Keratinocyte (primary cell): ENCODE results near the gene GRIA1.

Source experiments
- EZH2 ChIP-seq: IDR thresholded peaks from one replicate; pipeline ENCODE4 v1.6.1; 2012; ENCODE audit warnings: inconsistent platforms, mild to moderate bottlenecking, low read length, moderate library complexity
- TF ChIP-seq, protein P1 (sequence below), 3 experiments: IDR thresholded peaks in 1 of 3; conservative IDR thresholded peaks in 1 of 3; optimal IDR thresholded peaks in 1 of 3; 2 replicates in 2 of 3; 3 replicates in 1 of 3; pipeline versions ENCODE3 to v1.5.1; 2011; ENCODE audit warnings: low read length in 3 of 3, mild to moderate bottlenecking in 3 of 3, moderate library complexity in 2 of 3, control low read depth in 1 of 3, inconsistent platforms in 1 of 3; ENCODE audit not compliant: insufficient read depth in 2 of 3; ENCODE audit errors: extremely low read depth in 1 of 3

DNA sequence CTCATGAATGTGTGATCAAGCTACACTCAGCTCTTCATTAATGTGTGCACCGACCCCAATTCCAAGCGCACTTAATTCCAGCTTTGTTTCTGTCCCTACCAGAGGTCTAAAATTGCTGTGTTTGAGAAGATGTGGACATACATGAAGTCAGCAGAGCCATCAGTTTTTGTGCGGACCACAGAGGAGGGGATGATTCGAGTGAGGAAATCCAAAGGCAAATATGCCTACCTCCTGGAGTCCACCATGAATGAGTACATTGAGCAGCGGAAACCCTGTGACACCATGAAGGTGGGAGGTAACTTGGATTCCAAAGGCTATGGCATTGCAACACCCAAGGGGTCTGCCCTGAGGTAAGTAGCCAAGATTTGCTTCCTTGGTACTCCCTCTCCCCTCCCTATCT is 279.6 kb downstream of the GRIA1 start:
- TF ChIP-seq, protein P1, sequence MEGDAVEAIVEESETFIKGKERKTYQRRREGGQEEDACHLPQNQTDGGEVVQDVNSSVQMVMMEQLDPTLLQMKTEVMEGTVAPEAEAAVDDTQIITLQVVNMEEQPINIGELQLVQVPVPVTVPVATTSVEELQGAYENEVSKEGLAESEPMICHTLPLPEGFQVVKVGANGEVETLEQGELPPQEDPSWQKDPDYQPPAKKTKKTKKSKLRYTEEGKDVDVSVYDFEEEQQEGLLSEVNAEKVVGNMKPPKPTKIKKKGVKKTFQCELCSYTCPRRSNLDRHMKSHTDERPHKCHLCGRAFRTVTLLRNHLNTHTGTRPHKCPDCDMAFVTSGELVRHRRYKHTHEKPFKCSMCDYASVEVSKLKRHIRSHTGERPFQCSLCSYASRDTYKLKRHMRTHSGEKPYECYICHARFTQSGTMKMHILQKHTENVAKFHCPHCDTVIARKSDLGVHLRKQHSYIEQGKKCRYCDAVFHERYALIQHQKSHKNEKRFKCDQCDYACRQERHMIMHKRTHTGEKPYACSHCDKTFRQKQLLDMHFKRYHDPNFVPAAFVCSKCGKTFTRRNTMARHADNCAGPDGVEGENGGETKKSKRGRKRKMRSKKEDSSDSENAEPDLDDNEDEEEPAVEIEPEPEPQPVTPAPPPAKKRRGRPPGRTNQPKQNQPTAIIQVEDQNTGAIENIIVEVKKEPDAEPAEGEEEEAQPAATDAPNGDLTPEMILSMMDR (optimal IDR thresholded peaks at IDR 0.05 in 1 of 3, IDR thresholded peaks at IDR 0.05 in 1 of 3, conservative IDR thresholded peaks at IDR 0.05 in 1 of 3; ENCODE audit: extremely low read depth in 1 of 3, insufficient read depth in 2 of 3, low read length in 3 of 3): no peak
- TF ChIP-seq EZH2: no peak
